ENCODE data around the gene DCDC1.

- no peak for TF ChIP-seq CTCF (IDR thresholded peaks at IDR 0.05; ENCODE audit: low read depth, low read length)
- TF ChIP-seq EZH2phosphoT487 (IDR thresholded peaks at IDR 0.05; ENCODE audit: low read depth): no peak
These were observed 450.0 kb downstream of the DCDC1 start for GRCh38 chr11:30919389-30920152.
